ENCODE data around the gene PUM2. TPM values are rescaled to one million over a fixed set of nuclear protein-coding genes. Genes with fewer than 3 reads are reported as not detected.

Gene PUM2
- total and polyA plus RNA-seq, 2 of the 13 experiments (the other 11 are each of a cell fraction or from before 2014, with no cell fraction given): 69.6 to 69.8 TPM

DNA sequence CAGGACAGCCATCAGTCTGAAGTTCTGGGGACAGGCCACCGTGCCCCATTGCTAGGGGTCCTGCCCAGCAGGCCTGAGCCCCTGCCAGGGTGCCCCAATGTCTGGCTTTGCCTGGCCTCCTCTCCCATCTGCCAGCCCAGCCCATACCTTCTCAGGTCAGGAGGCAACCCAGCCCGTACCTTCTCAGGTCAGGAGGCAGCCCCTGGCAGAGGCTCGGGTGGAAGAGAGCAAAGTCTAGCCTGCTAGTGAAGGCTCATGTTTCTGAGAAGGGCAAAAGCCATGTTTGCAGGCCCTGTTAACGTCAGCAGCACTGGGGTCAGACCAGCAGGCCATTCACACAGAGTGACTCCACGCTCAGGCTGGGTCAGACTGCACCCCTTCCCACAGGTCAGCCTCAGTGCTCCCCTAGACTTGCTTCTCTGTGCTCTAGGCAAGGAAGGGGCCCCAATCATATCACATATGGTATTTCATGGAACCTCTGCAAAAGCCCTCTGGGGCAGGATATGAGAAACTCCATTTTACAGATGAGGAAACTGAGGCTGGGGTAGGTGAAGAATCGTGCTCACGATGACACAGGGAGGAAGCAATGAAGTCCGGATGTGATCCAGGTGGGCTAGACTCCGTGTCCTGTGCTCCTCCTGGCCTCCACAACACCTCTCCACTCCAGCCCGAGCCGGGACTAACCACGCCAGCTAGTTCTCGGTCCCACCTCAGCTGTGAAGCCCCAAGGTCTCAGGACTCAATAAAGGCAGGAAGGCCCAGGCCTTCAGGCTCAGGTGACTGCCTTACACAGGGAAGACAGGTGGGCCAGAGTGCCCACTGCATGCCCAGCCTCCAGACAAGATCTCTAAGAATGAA is 135.2 kb downstream of the PUM2 start (continued):
- TF ChIP-seq SMAD1 (CRISPR knock-in tag; IDR thresholded peaks at IDR 0.05; ENCODE audit: borderline replicate concordance, low read depth) (peak; percentile 65; the same call in 1 of the 2 replicates), IKZF4 (CRISPR knock-in tag; IDR thresholded peaks at IDR 0.05; ENCODE audit: borderline replicate concordance, low read depth, not compliant biosample characterization) (no peak), BCL6 (CRISPR knock-in tag; IDR thresholded peaks at IDR 0.05) (peak; percentile 85), SNAI1 (CRISPR knock-in tag; IDR thresholded peaks at IDR 0.05; ENCODE audit: borderline replicate concordance) (0 out of 2 replicates have a peak, but pooled peaks have one; percentile 13), ARID2 (CRISPR knock-in tag; IDR thresholded peaks at IDR 0.05; ENCODE audit: borderline replicate concordance) (0 out of 2 replicates have a peak, but pooled peaks have one; percentile 45), ZFP36 (IDR thresholded peaks at IDR 0.05; ENCODE audit: borderline replicate concordance, low read depth, low read length, partially characterized antibody) (no peak), IRF9 (CRISPR knock-in tag; IDR thresholded peaks at IDR 0.05; ENCODE audit: borderline replicate concordance) (peak; percentile 81; the same call in 1 of the 2 replicates), RARA (CRISPR knock-in tag; IDR thresholded peaks at IDR 0.05) (peak; percentile 96), NPAS2 (CRISPR knock-in tag; IDR thresholded peaks at IDR 0.05; ENCODE audit: borderline replicate concordance) (no peak), JUN (CRISPR knock-in tag; IDR thresholded peaks at IDR 0.05) (peak; percentile 55; the same call in 1 of the 2 replicates), PHB2 (IDR thresholded peaks at IDR 0.05; ENCODE audit: partially characterized antibody) (no peak), ELF4 (CRISPR knock-in tag; IDR thresholded peaks at IDR 0.05; ENCODE audit: borderline replicate concordance) (no peak), KMT2B (CRISPR knock-in tag; IDR thresholded peaks at IDR 0.05) (peak; percentile 63; the same call in 1 of the 2 replicates), KLF11 (CRISPR knock-in tag; IDR thresholded peaks at IDR 0.05) (peak; percentile 76; the same call in 1 of the 2 replicates), ZSCAN9 (CRISPR knock-in tag; IDR thresholded peaks at IDR 0.05; ENCODE audit: borderline replicate concordance) (peak; percentile 81; the same call in 1 of the 2 replicates), POLR2A (IDR thresholded peaks at IDR 0.05; ENCODE audit: insufficient read depth in 1 of 2, low read depth in 2 of 2, low read length in 2 of 2) (peak in 1 of 2 experiments; percentile 56; a peak in 2 of 4 replicates), ZNF121 (CRISPR knock-in tag; IDR thresholded peaks at IDR 0.05) (peak; percentile 86), RFX5 (IDR thresholded peaks at IDR 0.05; ENCODE audit: low read depth, low read length) (no peak)
- TF ChIP-seq, protein P1, sequence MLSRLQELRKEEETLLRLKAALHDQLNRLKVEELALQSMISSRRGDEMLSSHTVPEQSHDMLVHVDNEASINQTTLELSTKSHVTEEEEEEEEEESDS (CRISPR knock-in tag; IDR thresholded peaks at IDR 0.05; ENCODE audit: borderline replicate concordance): 0 out of 2 replicates have a peak, but pooled peaks have one; percentile 73
- TF ChIP-seq, protein P2, sequence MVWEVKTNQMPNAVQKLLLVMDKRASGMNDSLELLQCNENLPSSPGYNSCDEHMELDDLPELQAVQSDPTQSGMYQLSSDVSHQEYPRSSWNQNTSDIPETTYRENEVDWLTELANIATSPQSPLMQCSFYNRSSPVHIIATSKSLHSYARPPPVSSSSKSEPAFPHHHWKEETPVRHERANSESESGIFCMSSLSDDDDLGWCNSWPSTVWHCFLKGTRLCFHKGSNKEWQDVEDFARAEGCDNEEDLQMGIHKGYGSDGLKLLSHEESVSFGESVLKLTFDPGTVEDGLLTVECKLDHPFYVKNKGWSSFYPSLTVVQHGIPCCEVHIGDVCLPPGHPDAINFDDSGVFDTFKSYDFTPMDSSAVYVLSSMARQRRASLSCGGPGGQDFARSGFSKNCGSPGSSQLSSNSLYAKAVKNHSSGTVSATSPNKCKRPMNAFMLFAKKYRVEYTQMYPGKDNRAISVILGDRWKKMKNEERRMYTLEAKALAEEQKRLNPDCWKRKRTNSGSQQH (CRISPR knock-in tag; IDR thresholded peaks at IDR 0.05; ENCODE audit: low read depth): no peak
- TF ChIP-seq, protein P3, sequence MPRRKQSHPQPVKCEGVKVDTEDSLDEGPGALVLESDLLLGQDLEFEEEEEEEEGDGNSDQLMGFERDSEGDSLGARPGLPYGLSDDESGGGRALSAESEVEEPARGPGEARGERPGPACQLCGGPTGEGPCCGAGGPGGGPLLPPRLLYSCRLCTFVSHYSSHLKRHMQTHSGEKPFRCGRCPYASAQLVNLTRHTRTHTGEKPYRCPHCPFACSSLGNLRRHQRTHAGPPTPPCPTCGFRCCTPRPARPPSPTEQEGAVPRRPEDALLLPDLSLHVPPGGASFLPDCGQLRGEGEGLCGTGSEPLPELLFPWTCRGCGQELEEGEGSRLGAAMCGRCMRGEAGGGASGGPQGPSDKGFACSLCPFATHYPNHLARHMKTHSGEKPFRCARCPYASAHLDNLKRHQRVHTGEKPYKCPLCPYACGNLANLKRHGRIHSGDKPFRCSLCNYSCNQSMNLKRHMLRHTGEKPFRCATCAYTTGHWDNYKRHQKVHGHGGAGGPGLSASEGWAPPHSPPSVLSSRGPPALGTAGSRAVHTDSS (CRISPR knock-in tag; conservative IDR thresholded peaks at IDR 0.05): no peak
- TF ChIP-seq, protein P4, sequence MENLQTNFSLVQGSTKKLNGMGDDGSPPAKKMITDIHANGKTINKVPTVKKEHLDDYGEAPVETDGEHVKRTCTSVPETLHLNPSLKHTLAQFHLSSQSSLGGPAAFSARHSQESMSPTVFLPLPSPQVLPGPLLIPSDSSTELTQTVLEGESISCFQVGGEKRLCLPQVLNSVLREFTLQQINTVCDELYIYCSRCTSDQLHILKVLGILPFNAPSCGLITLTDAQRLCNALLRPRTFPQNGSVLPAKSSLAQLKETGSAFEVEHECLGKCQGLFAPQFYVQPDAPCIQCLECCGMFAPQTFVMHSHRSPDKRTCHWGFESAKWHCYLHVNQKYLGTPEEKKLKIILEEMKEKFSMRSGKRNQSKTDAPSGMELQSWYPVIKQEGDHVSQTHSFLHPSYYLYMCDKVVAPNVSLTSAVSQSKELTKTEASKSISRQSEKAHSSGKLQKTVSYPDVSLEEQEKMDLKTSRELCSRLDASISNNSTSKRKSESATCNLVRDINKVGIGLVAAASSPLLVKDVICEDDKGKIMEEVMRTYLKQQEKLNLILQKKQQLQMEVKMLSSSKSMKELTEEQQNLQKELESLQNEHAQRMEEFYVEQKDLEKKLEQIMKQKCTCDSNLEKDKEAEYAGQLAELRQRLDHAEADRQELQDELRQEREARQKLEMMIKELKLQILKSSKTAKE (CRISPR knock-in tag; IDR thresholded peaks at IDR 0.05; ENCODE audit: borderline replicate concordance): peak; percentile 93
